NOMO-1 treated with DMSO at 0.1 percent for 48 hours (cell line): Measurements from ENCODE around the gene CDH4.

ENCODE experiments used
- DNase-seq: peaks from one replicate; lab custom pipeline; 2025; ENCODE audit not compliant: unreplicated experiment; lab: John Stamatoyannopoulos, UW

Gene CDH4

GRCh38 chr20:61679473-61679872 lies 427.4 kb downstream of the CDH4 start:
- DNase-seq = no peak

DNA sequence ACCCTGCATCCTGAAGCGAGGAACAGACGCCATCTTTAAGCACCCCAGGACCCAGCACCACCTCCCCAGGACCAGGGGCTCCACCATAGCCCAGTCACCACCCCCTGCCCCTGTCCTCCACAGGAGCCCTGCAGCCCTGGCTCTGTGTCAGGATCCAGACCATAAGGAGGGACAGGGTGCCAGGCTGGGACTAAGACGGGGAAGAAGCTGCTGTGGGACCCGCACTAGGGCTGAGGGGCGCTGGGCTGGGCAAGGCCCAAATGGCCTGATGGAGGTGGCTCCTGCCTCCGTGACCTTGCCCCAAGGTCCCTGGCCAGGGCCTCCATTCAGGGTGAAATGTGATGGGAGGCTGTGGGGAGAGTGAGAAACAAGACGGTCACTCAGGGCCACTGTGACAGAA lies 428.0 kb downstream of the CDH4 start:
- no peak for DNase-seq

GRCh38 chr20:61682114-61682995 lies 430.3 kb downstream of the CDH4 start:
- no peak for DNase-seq

GRCh38 chr20:61682996-61683681 lies 431.1 kb downstream of the CDH4 start:
- DNase-seq = no peak

GRCh38 chr20:61683721-61684120 lies 431.7 kb downstream of the CDH4 start:
- no peak for DNase-seq

DNA sequence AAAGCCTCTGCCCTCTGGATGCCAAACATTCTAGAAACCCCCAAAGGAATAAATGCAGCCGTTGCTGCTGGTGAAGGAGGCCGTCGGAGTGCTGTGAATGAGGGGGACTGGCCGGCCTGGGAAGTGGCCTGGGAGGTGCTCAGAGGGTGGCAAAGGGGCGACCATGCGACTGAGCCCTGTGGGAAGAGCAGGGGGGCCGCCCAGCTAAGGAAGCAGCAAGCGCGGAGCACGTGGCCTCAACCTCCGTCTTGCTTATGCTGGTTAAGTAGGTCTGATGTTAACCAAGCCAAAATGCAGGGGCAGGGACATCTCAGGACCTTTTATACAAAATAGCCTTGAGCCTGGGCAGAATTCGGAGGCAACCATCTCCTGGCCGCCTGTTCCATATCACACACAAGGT lies 432.1 kb downstream of the CDH4 start:
- no peak for DNase-seq

DNA sequence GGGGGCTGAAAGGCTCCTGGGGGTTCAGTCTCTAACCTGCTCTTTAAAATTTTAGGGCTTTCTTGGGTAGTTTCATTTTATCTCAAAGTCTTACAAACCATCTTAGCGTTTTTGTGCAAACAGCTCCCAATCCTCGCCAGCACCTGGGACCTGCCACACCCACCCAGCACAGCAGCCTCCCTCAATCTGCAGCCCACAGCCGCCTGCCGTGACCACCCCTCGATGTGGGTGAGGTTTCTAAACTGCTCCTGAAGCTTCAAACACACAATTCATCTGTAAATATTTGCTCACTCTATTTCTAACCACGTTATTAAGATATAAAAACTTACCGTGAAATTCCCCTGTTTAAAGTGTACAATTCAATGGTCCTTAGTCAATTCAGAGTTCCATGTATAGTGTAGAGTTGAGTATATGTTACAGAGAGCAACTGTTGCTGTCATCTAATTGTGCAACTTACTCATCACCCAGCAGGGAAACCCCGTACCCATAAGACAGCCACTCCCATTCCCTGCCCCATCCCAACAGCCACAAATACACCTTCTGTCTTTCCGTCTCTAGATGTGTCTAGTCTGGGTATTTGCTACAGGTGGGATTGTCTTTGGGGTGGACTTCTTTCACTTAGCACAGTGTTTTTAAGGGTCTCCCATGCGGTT lies 432.6 kb downstream of the CDH4 start:
- DNase-seq = no peak

GRCh38 chr20:61685462-61685861 lies 433.4 kb downstream of the CDH4 start:
- DNase-seq = no peak

GRCh38 chr20:61686051-61686936 lies 434.2 kb downstream of the CDH4 start:
- DNase-seq = no peak

DNA sequence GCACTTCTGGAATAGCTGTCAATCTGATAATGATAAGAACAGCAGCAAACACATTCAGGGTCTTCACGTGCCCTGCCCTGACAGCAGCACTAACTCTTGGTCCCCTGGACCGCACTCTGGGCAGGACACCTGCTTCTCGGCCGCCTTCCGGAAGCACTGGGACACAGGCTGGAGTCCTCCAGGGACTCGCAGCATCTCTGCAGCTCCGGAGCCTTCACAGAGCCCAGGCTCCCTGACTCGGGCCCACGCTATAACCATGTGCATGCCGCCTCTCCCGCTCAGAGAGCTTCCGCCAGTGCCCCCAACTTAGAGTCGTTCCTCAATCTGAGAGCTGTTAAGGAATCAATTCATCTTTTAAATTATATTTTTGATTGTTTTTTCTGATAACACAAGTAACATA lies 436.4 kb downstream of the CDH4 start:
- no peak for DNase-seq

- no peak for DNase-seq
These were observed 438.1 kb downstream of the CDH4 start for GRCh38 chr20:61690150-61690549.

- no peak for DNase-seq
These were observed 439.2 kb downstream of the CDH4 start for GRCh38 chr20:61690993-61691838.

- no peak for DNase-seq
These were observed 439.9 kb downstream of the CDH4 start for GRCh38 chr20:61691978-61692377.

GRCh38 chr20:61692479-61692878 lies 440.4 kb downstream of the CDH4 start:
- no peak for DNase-seq

DNA sequence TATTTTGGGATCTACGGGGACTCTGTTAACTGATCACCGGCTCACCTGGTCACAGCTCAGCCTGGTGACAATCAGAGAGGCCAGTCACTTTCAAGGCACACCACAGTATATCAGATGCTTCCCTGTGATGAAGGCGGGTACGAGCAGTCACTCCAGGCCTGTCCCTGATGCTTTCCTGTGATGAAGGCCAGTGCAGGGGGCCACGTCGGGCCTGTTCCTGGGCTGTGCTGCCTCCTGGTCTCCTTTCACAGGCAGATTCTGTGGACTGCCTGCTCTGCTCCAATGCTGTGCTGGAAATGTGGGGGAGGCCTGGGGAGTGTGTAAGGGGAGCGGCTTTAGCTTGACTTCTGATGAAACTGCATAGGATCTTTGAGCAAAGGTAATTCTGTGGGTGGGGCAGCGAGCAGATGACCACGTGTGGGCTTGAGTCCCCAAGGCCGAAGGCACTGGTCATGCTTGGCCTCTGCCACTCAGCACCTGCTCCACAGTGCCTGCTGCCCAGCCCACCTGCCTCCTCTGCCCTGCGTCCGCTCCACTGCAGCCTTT lies 441.1 kb downstream of the CDH4 start:
- no peak for DNase-seq

DNA sequence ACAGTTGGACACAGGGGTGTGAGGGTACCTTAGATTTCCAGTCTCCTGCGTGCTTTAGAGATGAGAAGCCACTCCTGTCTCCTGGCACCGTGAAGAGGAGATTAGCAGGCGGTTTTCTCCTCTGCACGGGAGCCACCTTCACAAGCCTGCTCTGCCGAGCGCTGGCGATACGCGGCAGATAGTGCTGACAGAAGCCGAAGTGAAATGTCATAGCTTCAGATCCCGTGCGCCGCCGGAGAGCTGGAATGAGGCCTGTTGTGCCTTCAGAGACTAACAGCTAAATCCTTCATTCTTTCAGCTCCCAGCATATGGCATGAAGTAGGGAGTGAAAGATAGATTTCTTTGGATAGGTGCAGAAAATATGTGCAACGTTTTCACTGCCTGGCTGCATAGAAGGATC lies 442.6 kb downstream of the CDH4 start:
- DNase-seq = no peak

DNA sequence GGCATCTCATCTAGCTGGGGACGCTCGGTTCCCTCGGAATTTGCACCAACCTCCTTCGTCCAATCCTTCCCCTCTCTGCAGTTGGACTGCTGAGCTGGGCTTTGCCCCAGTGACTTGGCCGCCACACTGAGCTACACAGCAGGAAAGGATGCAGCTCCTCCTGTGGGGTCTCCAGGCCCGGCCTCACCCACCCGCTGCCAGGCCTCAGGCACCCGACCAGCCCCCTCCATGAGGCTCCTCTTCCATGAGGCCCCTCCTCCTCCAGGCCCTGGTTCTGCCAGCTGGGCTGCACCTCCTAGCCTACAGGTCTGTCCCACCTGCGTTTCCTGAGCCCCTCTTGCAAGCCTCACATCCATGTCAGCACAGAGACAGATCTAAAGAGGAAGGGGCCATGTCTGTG lies 443.7 kb downstream of the CDH4 start:
- no peak for DNase-seq

DNA sequence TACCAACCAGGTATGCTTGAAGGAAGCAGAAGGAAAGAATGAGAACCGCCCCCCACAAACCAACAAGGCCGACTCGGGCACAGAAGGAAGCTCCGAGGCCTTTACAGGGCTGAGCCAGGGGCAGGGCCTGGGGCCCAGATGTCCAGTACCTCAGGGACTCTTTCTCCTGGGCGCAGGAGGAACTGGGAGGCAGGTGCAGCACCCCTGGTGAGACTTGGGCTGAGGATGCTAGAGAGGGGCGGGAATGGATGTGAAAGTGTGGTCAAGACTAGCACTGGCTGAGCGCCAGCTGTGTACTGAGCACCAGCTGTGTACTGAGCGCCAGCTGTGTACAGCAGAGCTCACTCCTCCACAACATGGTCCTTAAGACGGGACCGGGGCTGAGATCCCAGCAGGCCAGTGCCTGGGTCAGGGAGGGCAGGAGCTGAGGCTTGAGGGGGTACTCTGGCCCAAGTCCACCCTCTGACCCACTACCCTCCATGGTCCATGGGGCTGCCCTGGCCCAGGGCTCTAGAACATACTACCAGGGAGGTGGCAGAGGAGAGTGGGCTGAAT lies 444.2 kb downstream of the CDH4 start:
- DNase-seq = no peak
